GM21619 (cell line): ENCODE data around the gene SEC31A.
"Not testable (repeated sequence)": the region's sequence is repeated elsewhere in the genome, so short reads cannot be mapped to it uniquely, and the experiment has no call there.

Experiments used
- ATAC-seq: cut with Tn5 transposase; IDR thresholded peaks from one replicate; pipeline ENCODE4 v1.9.1; 2021; ENCODE audit not compliant: unreplicated experiment

Gene SEC31A

DNA sequence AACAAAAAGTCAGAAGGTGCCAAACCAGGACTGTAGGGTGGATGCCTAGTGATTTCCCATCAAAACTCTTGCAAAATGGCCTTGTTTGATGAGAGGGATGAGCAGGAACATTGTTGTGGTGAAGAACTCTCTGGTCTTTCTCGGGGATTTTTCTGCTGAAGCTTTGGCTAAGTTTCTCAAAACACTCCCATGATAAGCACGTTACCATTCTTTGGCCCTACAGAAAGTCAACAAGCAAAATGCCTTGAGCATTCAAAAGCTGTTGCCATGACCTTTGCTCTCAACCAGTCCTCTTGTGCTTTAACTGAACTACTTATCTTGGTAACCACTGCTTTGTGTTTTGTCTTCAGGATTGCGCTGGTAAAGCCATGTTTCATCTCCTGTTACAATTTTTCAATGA lies 3.0 kb upstream of the SEC31A start:
- no peak for ATAC-seq

GRCh38 chr4:82892467-82892802 lies 1.5 kb upstream of the SEC31A start:
- no peak for ATAC-seq

- no peak for ATAC-seq
Measured at GRCh38 chr4:82891707-82892466, 934 bp upstream of the SEC31A start.

- no peak for ATAC-seq
Measured at GRCh38 chr4:82890528-82890900, 439 bp downstream of the SEC31A start.

GRCh38 chr4:82889287-82889686 lies 1.7 kb downstream of the SEC31A start:
- no peak for ATAC-seq

- no peak for ATAC-seq
Measured at GRCh38 chr4:82886147-82886942, 4.6 kb downstream of the SEC31A start.

DNA sequence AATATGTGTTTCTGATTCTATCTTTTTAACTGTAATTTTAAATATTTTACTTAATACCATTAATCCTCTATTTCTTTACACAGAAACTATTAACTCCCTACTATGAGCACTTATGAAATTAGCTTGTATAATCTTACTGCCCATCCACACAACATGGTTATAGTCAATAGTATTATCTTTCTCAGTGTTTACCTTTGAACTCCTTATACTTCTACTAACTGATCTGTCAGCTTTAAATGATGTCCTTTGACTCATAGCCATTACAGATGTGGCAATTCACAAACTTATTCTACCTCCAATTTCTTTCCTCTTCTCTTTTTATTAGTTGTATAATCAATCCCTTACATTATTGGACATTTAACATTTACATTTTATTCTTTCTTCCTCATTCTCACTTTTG lies 5.5 kb downstream of the SEC31A start:
- no peak for ATAC-seq

DNA sequence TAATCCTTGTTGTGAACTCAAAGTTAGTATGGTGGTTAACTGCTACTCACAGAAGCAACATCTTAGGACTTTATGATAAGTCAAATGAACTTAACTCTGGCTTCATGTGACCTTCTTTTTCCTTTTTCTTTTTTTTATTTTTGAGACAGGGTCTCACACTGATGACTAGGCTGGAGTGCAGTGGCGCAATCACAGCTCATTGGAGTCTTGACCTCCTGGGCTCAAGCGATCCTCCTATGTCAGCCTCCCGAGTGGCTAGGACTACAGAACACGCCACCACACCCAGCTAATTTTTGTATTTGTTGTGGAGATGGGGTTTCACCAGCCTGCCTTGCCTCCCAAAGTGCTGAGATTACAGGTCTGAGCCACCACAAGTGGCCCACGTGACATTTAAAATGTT lies 22.4 kb downstream of the SEC31A start:
- ATAC-seq, result no peak

DNA sequence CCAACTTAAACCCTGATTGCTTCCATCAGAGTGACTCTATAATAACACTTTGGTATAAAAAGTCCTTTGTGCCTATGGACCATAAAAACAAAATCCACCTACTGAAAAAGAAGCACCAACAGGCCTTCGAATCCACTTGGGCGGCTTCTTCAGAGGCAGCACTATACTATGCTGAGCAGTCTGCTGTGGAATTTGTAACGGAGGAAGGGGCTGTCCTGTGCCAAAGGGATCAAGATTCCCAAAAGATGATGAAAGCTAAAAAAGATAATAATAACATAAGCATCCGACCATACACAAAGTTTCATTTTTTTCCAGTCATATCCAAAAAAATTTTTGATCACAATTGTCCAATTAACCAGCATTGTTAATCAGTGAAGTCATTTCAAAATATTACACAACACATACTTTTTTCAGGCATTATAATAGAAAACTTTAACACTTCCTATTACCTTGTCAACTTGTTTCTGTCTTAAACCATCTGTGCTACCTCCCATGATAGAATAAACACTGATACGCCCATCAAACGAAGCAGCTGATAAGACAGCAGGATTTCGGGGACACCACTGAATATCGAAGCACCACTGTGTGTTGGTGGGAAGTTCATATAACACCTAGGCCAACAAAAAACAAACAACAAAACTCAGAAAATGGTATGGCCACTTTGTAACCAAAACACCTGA lies 24.1 kb downstream of the SEC31A start:
- ATAC-seq, result no peak

GRCh38 chr4:82866033-82866432 lies 24.9 kb downstream of the SEC31A start:
- not testable (repeated sequence) for ATAC-seq

DNA sequence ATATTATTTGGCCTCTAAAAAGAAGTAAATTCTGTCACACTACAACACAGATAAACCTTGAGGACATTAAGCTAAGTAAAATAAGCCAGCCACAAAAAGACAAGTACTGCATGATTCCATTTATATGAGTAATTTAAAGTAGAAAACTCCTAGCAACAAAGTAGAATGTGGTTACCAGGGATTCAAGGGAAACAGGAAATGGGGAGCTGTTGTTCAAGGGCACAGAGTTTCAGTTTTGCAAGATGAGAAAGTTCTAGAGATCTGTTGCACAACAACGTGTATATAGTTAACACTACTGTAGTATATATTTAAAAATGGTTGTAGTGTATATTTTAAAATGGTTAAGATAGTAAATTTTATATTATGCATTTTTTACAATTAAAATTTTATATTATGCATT lies 25.4 kb downstream of the SEC31A start:
- ATAC-seq, result no peak

GRCh38 chr4:82864336-82864979 lies 26.5 kb downstream of the SEC31A start:
- no peak for ATAC-seq

GRCh38 chr4:82861529-82861928 lies 29.4 kb downstream of the SEC31A start:
- no peak for ATAC-seq

DNA sequence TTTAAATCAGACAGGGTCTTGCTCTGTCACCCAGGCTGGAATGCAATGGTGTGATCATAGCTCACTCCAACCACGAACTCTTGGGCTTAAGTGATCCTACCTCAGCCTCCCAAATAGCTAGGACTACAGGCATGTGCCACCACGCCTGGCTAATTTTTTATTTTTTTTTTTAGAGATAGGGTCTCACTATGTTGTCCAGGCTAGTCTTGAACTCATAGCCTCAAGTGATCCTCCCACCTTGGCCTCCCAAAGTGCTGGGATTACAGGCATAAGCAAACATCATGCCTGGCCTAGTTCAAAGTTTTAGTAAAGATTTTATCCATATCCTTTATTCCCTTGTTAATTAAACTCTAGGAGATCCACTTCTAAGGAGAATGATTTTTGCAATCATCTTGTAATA lies 30.5 kb downstream of the SEC31A start:
- not testable (repeated sequence) for ATAC-seq

DNA sequence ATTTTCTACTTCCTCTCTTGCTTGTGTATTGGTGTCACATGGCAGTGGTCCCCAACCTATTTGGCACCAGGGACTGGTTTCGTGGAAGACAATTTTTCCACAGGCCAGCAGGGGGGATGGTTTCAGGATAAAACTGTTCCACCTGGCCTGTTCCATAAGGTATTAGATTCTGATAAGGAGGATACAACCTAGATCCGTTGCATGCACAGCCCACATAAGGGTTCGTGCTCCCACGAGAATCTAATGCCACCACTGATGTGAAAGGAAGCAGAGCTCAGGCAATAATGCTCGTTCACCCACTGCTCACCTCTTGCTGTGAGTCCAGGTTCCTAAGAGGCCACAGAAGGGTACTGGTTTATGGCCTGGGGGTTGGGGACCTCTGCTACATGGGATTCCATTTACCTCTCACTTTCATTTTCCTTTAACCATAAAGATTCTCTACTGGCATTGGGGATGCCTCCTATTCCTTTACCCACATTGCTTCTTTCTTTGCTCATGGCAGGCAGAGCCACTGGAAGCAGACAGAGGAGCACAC lies 38.1 kb downstream of the SEC31A start:
- ATAC-seq, result no peak

DNA sequence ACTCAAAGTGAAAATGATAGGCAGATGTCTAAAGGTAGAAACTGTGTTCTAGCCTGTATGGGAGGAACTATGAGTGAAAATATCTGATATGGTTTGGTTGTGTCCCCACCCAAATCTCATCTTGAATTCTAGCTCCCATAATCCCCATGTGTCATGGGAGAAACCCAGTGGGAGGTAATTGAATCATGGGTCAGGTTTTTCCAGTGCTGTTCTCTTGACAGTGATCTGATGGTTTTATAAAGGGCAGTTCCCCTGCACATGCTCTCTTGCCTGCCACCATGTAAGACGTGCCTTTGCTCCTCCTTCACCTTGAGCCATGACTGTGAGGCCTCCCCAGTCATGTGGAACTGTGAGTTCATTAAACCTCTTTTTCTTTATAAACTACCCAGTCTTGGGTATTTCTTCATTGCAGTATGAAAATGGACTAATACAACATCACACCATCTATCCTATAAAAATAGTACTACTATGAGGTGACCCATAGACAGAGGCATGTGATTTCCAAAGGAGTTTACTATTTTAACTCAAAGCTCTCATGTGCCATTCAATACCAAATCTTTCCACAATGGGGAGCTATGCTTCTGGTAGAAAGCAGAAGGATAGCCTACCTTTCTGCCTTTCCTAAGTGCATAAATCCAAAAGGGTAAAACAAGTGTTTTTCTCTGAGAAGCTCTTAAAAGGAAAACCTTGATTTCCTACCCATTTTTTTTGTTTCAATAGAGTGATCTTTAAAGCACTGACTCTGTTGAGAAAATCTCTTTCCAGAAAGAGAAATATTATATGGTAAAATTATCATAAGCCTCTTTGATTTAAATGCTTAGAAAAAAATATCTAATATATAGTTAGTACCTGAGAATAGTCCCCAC lies 38.8 kb downstream of the SEC31A start:
- no peak for ATAC-seq

DNA sequence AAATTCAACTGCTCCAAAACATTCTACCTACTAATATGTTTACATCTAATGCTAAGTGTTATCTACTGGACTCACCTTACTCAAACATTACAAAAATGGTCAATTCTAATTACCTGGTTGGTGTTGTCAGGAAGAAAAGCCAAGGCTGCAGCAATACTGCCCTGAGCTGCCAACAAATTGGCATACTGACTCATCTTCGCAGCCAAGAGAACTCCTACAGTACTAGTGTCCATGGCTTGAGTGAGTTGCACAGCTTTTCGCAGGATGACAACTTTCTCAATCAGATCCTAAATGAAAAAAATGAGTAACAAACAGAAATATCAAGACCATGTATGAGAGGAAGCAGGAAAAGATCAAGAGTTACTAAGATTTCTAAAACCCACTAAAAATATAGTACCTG lies 39.6 kb downstream of the SEC31A start:
- no peak for ATAC-seq

GRCh38 chr4:82850684-82851083 lies 40.3 kb downstream of the SEC31A start:
- ATAC-seq, result no peak

- no peak for ATAC-seq
Measured at GRCh38 chr4:82848706-82849105, 42.2 kb downstream of the SEC31A start.

- no peak for ATAC-seq
Measured at GRCh38 chr4:82842593-82842992, 48.4 kb downstream of the SEC31A start.
